ENCODE results near the gene HSD17B1.

Gene HSD17B1

DNA sequence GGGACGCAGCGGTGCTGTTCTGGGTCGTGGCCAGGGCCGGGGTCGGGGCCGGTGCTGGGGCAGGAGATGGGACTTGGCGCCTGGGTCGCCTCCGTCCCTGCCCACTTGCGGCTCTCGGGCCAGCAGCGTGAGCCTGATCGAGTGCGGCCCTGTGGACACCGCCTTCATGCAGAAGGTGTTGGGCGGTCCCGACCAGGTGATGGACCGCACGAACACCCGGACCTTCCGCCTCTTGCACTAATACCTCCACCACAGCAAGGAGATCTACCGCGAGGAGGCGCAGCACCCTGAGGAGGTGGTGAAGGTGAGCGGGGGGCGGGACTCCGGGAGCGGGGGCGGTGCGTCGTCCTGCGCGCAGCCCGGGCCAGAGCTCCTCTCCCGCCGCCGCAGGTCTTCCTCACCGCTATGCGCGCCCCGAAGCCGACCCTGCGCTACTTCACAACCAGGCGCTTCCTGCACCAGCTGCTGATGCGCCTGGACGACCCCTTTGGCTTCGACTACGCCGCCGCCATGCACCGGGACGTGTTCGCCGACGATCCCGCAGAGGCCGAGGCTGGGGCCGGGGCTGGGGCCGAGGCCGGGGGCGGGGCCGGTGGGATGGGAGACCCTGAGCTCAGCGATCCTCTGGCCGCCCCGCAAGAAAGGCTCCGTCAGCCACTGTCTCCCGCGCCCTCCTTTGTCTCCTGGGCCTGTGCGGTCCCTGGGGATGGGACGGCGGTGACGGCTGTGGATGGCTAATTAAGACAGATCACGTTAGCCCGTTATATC is 4.5 kb upstream of the HSD17B1 start:
- no peak for DNase-seq

DNA sequence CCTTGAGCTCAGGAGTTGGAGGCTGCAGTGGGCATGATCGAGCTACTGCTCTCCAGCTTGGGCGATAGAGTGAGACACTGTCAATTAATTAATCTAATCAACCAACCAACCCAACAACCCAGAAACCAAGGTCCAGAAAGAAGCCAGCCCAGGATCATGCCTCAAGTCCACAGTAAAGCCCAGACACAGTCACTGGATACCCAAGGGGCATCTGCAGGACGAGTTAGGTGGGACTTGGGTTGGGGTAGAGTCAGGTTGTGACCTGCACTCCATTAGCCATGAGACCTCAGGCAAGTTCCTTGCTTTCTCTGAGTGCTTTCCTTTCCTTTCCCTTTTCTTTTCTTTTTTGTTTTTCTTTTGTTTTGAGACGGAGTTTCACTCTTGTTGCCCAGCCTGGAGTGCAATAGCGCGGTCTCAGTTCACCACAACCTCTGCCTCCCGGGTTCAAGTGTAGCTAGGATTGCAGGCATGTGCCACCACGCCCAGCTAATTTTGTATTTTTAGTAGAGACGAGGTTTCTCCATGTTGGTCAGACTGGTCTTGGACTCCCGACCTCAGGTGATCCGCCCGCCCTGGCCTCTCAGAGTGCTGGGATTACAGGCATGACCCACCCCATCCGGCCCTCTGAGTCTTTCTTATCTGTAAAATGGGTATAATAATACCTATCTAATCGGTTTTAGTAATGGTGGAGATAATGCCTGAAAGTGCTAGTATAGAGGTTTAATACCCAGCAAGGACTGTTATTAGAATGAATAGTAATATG is 3.5 kb upstream of the HSD17B1 start:
- no peak for DNase-seq

- DNase-seq, result no peak
These were observed 567 bp downstream of the HSD17B1 start for GRCh38 chr17:42553161-42553818.

DNA sequence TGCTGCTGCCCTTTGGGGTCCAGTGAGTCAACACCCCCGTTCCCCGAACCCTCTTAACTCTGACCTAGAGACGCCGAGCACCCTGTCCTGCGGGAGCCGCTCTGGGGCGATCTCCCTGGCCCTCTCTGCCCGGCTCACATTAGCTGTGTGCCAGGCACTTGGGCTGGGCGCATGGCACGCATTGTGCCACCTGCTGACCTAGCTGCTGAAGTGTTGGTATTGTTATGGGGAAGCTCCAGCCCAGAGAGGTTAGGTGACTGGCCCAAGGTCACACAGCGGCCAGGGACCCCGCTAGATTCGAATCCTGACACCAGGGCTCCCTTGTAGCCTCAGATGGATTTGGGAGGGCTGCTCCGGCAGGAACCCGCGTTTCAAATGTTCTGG is 1.1 kb downstream of the HSD17B1 start:
- no peak for DNase-seq

GRCh38 chr17:42554250-42555121 is 1.8 kb downstream of the HSD17B1 start:
- DNase-seq, result peak; percentile 89

DNA sequence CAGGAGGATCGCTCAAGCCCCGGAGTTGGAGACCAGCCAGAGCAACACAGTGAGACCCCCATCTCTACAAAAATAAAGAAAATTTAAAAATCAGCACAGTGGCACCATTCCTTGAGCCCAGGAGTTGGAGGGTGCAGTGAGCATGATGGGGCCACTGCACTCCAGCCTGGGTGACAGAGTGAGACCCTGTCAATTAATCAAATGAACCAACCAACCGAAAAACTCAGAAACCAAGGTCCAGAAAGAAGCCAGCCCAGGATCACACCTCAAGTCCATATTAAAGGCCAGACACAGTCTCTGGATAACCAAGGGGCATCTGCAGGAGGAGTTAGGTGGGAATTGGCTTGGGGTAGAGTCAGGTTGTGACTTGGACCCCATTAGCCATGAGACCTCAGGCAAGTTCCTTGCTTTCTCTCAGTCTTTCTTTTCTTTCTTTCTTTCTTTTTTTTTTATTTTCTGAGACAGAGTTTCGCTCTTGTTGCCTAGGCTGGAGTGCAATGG is 2.4 kb downstream of the HSD17B1 start:
- no peak for DNase-seq

GRCh38 chr17:42555961-42556617 is 3.4 kb downstream of the HSD17B1 start:
- peak; percentile 30 for DNase-seq

DNA sequence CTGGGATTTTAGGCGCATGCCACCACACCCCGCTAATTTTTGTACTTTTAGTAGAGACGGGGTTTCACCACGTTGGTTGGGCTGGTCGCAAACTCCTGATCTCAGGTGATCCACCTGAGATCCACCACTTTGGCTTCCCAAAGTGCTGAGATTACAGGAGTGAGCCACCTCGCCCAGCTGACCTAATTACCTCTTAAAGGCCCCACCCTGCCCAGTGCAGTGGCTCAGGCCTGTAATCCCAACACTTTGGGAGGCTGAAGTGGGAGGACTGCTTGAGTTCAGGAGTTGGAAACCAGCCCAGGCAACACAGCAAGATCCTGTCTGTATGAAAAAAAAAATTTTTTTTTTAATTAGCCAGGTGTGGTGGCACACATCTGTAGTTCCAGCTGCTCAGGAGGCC is 6.4 kb downstream of the HSD17B1 start:
- DNase-seq, result no peak

DNA sequence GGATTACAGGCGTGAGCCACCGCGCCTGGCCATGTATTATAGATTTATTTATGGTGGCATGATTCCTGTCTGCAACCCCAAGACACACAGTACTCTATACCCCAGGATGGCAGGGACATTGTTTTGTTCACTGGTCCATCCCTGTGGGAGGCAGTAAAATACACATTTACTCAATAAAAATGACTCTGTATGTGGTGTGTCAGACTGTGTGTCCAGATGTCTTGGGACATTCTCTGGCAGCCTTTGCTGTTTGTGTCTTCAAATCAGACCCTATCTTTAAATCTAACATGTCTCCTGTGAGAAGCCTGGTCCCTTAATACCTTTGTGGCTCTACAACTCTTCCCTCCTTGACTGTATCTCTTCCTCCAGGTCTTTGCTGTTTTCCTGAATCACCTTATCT is 7.5 kb downstream of the HSD17B1 start:
- DNase-seq, result no peak

GRCh38 chr17:42561897-42562387 is 9.2 kb downstream of the HSD17B1 start, which contains the start of gene COASY:
Gene COASY, plus strand, starts transcription at chr17:42562148. Its CDS starts 475 bp downstream, at chr17:42562623.
- peak; percentile 98 for DNase-seq

- DNase-seq, result peak; percentile 28
These were observed 9.8 kb downstream of the HSD17B1 start for GRCh38 chr17:42562388-42563142.

GRCh38 chr17:42563143-42563509 is 10.4 kb downstream of the HSD17B1 start:
- no peak for DNase-seq

GRCh38 chr17:42563543-42563942 is 10.8 kb downstream of the HSD17B1 start:
- no peak for DNase-seq

DNA sequence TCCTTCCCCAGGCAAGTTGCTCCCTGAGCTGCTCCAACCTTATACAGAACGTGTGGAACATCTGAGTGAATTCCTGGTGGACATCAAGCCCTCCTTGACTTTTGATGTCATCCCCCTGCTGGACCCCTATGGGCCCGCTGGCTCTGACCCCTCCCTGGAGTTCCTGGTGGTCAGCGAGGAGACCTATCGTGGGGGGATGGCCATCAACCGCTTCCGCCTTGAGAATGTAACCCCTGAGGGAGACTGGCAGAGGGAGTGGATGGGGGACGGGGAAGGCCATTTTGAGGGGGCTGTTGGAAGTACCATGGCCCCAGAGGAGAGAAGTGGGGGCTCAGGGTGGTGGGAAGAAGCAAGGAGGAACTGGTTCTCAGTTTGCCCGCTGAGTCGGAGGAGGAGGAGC is 11.2 kb downstream of the HSD17B1 start:
- no peak for DNase-seq

- no peak for DNase-seq
These were observed 12.2 kb downstream of the HSD17B1 start for GRCh38 chr17:42564815-42565522.

DNA sequence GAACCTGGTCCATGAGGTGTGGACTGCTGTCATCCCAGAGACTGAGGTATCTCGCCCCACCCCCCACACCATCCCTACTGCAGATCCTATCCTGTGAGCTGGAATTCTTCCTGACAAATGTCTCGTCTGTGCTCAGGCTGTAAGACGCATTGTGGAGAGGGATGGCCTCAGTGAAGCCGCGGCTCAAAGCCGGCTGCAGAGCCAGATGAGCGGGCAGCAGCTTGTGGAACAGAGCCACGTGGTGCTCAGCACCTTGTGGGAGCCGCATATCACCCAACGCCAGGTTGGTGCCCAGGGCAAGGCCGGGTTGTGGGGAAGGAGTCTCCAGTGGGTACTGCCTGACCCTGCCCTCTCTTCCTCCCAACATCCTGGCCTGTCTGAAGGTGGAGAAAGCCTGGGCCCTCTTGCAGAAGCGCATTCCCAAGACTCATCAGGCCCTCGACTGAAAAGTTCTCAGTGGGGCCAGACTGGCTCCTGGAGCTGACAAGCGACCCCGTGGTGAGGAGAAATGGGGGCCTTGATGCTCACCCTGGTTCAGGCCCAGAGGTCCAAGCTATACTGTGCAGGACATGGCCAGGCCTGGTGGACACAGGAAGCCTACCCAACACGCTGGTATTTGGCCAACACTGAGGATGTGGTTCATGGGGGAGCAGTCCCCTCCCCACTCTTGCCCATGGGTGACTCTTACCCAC is 12.9 kb downstream of the HSD17B1 start:
- no peak for DNase-seq

GRCh38 chr17:42566215-42566882 is 13.6 kb downstream of the HSD17B1 start:
- DNase-seq, result no peak

- DNase-seq, result peak; percentile 96
These were observed 14.3 kb downstream of the HSD17B1 start, which contains the start of gene MLX for GRCh38 chr17:42566883-42567573. Gene MLX, plus strand, starts transcription at chr17:42567100. Its CDS starts 25 bp downstream, at chr17:42567125.

All from OCI-M1 (cell line).